SK-N-MC (cell line): ENCODE data around the gene VWC2L.

Source experiments
- EZH2 ChIP-seq: fragments of 200-600 bp; sonication (generic); IDR thresholded peaks from one replicate; pipeline ENCODE4 v1.6.1; 2017; ENCODE audit warnings: antibody characterized with exemption
- FOXP2 ChIP-seq: optimal IDR thresholded peaks from 2 replicates; pipeline ENCODE3; 2011; ENCODE audit warnings: mild to moderate bottlenecking, moderate library complexity; ENCODE audit not compliant: insufficient read depth; ENCODE audit errors: extremely low read length, control extremely low read depth
- POLR2AphosphoS5 ChIP-seq: IDR thresholded peaks from 2 replicates; pipeline ENCODE4 v1.6.1; 2012; ENCODE audit warnings: mild to moderate bottlenecking, low read depth, low read length, borderline replicate concordance

- TF ChIP-seq EZH2 (no peak), POLR2AphosphoS5 (no peak), FOXP2 (no peak)
Measured at GRCh38 chr2:214549946-214550345, 139.1 kb downstream of the VWC2L start.
